ENCODE results near the gene WDR27.

The WDR27 gene

DNA sequence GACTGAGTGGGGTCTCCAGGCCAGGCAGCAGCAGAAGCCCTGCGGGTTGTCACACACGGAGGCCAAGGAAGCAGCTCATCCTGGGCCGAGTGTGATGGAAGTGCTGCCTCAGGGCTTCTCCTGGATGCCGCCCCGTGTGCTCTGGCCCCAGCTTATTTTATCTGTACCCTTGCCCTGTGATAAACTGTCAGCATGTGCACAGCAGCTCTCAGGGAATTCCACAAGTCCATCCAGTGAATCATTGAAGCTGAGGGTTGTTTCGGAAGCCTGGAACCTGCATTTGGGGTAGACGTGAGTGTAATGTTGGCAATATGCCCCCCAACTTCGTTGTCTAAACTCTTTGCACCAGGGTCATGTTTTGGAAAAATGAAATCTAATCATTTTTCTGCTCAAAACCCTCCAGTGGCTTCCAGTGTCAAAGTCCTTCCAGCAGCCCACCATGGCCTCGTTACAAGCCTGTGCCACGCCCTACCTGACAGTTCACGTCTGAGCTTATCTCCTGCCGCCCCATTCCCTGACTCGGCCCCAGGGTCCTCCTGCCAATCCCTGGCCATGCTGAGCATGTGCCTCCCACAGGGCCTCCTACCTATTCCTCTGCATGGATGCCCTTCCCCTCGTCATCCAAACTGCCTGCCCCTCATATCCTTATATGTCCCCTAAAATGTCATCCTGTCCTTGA, 280.1 kb downstream of the WDR27 start:
- Mint-ChIP-seq H3K4me3 (no peak overlapping the region), H3K27ac (no peak overlapping the region), H3K9me3 (peaks cover 3% of the 10 kb centered on the region), H3K36me3 (no peaks in the 10 kb centered on the region), H3K27me3 (peaks cover 17% of the 10 kb centered on the region), H3K4me1 (no peaks in the 10 kb centered on the region)
- ATAC-seq: no peak

DNA sequence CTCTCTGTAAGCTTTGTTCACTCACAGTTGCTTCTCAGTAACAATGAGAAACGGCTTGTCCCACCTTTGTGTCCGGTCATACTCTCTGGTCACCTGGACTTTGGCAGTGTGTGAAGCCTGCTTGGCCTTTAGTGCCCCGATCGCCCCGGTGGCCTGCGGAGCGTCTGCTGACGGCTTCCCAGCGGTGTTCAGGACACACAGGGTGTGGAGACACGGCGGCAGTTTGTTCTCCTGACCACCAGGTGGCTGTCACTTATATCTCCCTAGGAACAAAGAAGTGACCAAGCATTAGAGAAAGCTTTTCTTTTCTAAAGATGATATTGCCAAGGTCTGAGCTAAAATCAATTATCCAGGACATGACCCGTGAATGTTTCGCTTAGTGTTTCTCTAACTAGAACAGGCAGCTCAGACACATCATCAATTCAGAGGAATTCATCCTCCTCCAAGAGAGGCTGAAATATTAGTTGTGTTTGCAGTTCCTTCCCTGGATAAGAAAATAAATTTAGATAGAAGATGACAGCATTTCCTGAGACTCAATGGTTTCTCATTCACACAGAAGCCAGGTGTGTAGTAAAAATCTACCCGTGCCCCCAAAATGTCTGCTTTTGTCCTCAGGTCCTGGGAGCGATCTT, 280.8 kb downstream of the WDR27 start:
- Mint-ChIP-seq H3K4me3 (no peak overlapping the region), H3K27me3 (peaks cover 17% of the 10 kb centered on the region), H3K9me3 (peaks cover 3% of the 10 kb centered on the region), H3K27ac (no peak overlapping the region), H3K36me3 (no peaks in the 10 kb centered on the region), H3K4me1 (no peaks in the 10 kb centered on the region)
- ATAC-seq: peak; percentile 27

DNA sequence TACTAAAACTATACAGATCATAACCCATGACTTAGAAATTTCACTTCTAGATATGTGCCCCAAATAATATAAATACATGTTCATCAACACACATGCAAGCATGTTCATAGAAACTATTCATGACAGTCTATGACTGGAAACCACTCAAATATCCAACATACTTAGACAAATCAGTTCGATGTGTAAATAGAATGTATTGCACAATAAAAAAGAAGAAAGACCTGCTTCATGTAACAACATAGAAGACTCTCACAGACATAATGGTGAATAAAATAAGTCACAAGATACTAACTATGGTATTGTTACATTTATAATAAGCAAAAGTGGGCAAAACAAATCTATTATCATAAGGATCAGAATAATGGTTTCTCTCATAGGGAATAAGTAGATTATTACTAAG, 284.7 kb downstream of the WDR27 start:
- no peak overlapping the region for H3K4me3 Mint-ChIP-seq
- H3K4me1 Mint-ChIP-seq: no peaks in the 10 kb centered on the region
- no peak for ATAC-seq
- no peaks in the 10 kb centered on the region for H3K36me3 Mint-ChIP-seq
- peaks cover 13% of the 10 kb centered on the region for H3K27me3 Mint-ChIP-seq
- peaks cover 11% of the 10 kb centered on the region for H3K9me3 Mint-ChIP-seq
- no peak overlapping the region for H3K27ac Mint-ChIP-seq

DNA sequence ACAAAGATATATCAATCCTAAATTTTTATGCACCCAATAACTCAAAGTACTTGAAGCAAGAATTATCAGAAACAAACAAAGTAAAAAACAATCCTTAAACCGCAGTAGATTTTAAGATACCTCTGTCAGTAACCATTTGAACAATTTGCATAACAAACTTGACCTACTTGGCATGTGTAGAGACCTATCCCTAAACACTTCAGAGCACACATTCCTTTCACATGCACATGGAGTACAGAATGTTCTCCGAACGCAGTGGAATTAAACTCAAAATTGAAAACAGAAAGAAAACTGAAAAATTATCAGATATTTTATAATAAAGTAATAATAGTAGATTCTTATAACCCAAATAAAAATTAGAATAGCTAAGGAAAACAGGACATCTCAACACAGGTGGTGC, 285.6 kb downstream of the WDR27 start:
- Mint-ChIP-seq H3K4me1 (no peaks in the 10 kb centered on the region), H3K27me3 (peaks cover 16% of the 10 kb centered on the region), H3K9me3 (peaks cover 11% of the 10 kb centered on the region), H3K27ac (no peak overlapping the region), H3K36me3 (no peaks in the 10 kb centered on the region), H3K4me3 (no peak overlapping the region)
- ATAC-seq: no peak

DNA sequence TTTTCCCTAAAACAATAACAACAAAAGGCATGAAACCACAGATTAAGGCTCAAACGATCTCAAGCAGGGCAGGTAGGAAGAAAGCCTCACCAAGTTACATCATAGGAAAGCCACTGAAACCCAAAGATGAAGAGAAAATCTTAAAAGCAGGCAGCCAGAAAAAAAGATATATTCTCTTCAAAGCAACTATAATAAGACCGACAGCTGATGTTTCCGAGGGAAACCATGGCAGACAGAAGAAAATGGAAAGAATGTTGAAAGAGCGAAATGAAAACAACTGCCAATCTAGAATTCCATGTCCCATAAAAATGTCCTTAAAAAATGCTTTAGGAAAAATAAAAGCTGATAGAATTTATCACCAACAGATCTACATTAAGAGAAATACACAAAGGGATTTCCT, 286.6 kb downstream of the WDR27 start:
- H3K27me3 Mint-ChIP-seq: peaks cover 10% of the 10 kb centered on the region
- no peaks in the 10 kb centered on the region for H3K36me3 Mint-ChIP-seq
- no peak overlapping the region for H3K4me3 Mint-ChIP-seq
- peaks cover 11% of the 10 kb centered on the region for H3K9me3 Mint-ChIP-seq
- ATAC-seq: no peak
- no peak overlapping the region for H3K27ac Mint-ChIP-seq
- H3K4me1 Mint-ChIP-seq: no peaks in the 10 kb centered on the region

DNA sequence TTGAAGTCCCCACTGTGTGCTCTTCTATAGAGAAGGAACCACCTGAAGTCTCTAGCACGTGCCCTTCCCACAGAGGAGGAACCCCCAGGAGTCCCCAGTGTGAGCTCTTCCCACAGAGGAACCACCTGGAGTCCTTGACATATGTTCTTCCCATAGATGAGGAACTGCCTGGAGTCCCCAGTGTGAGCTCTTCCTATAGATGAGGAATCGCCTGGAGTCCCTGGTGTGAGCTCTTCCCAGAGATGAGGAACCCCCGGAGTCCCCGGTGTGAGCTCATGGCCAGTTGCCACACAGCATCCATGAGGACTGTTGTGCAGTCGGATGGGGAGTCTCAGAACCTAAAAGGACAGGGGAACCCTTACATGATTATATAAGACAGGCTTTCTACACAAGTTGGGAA, 290.1 kb downstream of the WDR27 start:
- peaks cover 11% of the 10 kb centered on the region for H3K9me3 Mint-ChIP-seq
- H3K27me3 Mint-ChIP-seq: peaks cover 29% of the 10 kb centered on the region
- ATAC-seq: no peak
- no peak overlapping the region for H3K27ac Mint-ChIP-seq
- no peaks in the 10 kb centered on the region for H3K4me1 Mint-ChIP-seq
- H3K36me3 Mint-ChIP-seq: no peaks in the 10 kb centered on the region
- no peak overlapping the region for H3K4me3 Mint-ChIP-seq

DNA sequence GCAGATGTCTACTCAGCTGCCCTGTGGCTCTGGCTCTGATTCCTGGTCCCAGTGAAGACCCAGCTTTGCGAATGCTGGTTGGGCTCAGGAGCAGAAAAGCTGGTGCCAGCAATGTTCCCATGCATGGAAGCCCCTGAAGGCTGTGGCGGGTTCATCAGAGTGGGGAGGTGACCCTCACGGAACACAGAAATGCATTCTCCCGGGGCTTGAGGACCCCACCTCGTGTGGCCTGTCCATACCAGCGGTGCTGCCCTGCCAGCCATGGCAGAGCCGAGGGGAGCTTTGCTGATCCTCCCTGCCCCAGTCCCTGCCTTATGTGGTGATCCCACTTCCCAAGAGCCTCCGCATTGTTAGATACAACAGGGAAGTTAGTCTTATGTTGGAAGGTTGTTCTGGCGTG, 290.5 kb downstream of the WDR27 start:
- ATAC-seq: no peak
- Mint-ChIP-seq H3K4me1 (no peaks in the 10 kb centered on the region), H3K9me3 (peaks cover 11% of the 10 kb centered on the region), H3K27ac (no peak overlapping the region), H3K4me3 (no peak overlapping the region), H3K36me3 (no peaks in the 10 kb centered on the region), H3K27me3 (peaks cover 29% of the 10 kb centered on the region)

DNA sequence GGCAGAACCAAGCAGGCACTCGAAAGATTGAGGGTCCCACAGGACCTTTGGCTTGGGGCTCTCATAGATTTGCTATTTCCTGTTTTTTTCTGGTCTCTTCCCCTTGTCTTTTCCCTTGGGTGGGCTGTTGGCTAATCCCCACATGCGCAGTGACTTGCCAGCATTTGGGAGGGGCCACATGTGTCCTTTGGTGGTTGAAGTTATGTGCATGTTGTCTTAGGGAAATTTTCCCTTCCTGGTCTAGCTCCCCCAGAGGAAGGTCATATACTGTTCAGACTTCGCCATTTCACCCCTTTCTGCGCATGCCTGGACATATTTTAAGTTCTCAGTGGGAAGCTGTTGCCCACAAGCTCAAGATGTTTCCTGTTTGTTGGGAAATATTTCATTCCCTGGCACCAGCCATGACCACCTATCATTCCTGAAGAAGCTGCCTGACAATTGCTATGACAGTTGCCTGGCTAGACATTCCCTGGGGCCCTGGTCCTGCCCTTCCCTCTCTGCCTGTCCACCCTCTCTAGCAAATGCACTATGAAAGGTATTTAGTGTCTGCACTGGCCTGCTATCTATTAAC, 292.0 kb downstream of the WDR27 start:
- no peak for ATAC-seq
- Mint-ChIP-seq H3K36me3 (no peaks in the 10 kb centered on the region), H3K27me3 (peaks cover 29% of the 10 kb centered on the region), H3K27ac (no peak overlapping the region), H3K4me3 (no peak overlapping the region), H3K9me3 (peaks cover 4% of the 10 kb centered on the region), H3K4me1 (no peaks in the 10 kb centered on the region)

DNA sequence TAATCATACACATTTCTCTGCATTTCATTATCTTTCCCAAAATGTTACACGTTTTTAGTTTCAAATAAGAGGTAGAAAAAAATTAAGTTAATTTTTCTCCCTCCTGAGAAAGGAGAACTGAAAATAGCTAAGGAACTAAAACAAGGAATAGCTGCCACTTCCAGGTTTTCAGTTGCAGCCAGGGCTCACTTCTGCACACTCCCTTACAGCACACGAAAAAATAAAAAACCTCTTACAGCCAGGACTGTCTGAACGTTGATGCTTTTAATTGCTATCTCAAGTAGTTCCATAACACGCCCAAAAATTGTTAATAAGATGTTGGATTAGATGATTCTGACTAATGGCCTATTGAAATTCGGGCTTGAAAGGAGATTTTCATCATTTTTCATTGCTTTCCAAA, 294.5 kb downstream of the WDR27 start:
- H3K4me1 Mint-ChIP-seq: no peaks in the 10 kb centered on the region
- no peak overlapping the region for H3K27ac Mint-ChIP-seq
- no peaks in the 10 kb centered on the region for H3K9me3 Mint-ChIP-seq
- no peak overlapping the region for H3K4me3 Mint-ChIP-seq
- peaks cover 29% of the 10 kb centered on the region for H3K27me3 Mint-ChIP-seq
- no peak for ATAC-seq
- no peaks in the 10 kb centered on the region for H3K36me3 Mint-ChIP-seq
